Aorta (tissue), 5 donors: ENCODE measurements around the gene GBA2. TPM values are rescaled to one million over a fixed set of nuclear protein-coding genes. Genes with fewer than 3 reads are reported as not detected.

Experiments
- ATAC-seq: fragments of 200-7000 bp; cut with Tn5 transposase; one replicate; pipeline ENCODE4 v1.9.1; 2022; ENCODE audit warnings: moderate library complexity; ENCODE audit not compliant: low FRiP score
- DNase-seq, 2 donors: peaks; one replicate each; pipeline ENCODE4 v3.0.0-alpha.2; 2020
- H3K27ac ChIP-seq, 2 donors: one replicate each; pipeline ENCODE4 v1.5.1; 2013; ENCODE audit warnings: low read length in 2 of 2, mild to moderate bottlenecking in 2 of 2, moderate library complexity in 2 of 2, control low read depth in 1 of 2, inconsistent platforms in 1 of 2, low read depth in 1 of 2
- H3K27me3 ChIP-seq, 2 donors: one replicate each; pipeline ENCODE4 v1.6.1; 2013; ENCODE audit warnings: control low read depth in 1 of 2, low read length in 1 of 2, mild to moderate bottlenecking in 1 of 2, moderate library complexity in 1 of 2; ENCODE audit not compliant: insufficient read depth in 2 of 2, control insufficient read depth in 1 of 2
- H3K36me3 ChIP-seq, 2 donors: one replicate each; pipeline ENCODE4 v1.6.1; 2013; ENCODE audit warnings: control low read depth in 1 of 2, low read length in 1 of 2, mild to moderate bottlenecking in 1 of 2; ENCODE audit not compliant: insufficient read depth in 2 of 2, control insufficient read depth in 1 of 2
- H3K4me1 ChIP-seq, 2 donors: one replicate each; pipeline ENCODE4 v1.6.1; 2013; ENCODE audit warnings: low read length in 2 of 2, control low read depth in 1 of 2, mild to moderate bottlenecking in 1 of 2, moderate library complexity in 1 of 2; ENCODE audit not compliant: insufficient read depth in 2 of 2, control insufficient read depth in 1 of 2
- H3K4me3 ChIP-seq, 2 donors: one replicate each; pipeline ENCODE4 v1.5.1; 2013; ENCODE audit warnings: low read length in 2 of 2, control low read depth in 1 of 2, mild to moderate bottlenecking in 1 of 2
- H3K9me3 ChIP-seq: one replicate; pipeline ENCODE4 v1.6.1; 2013; ENCODE audit warnings: mild to moderate bottlenecking, low read length; ENCODE audit not compliant: control insufficient read depth
- WGBS, 2 donors: extraction: QIAGEN DNeasy Blood & Tissue Kit; methylation state at CpG; one replicate each; pipeline ENCODE4 v1.1.7; 2013; 5-methylcytosine and 5-hydroxymethylcytosine counted together
- intact Hi-C, 2 donors: fragments of 100-400 bp; cut with DNase I; formaldehyde crosslinking; loops; one replicate each; pipeline versions ENCODE4 v1.14.2 to v1.15.0; 2022
- polyA plus RNA-seq, 2 donors: library from polyadenylated mRNA; stranded (reverse); fragments of 200-250 nt; gene quantifications; one replicate each; pipeline ENCODE4 v1.2.3, GENCODE V29; 2013
- total RNA-seq, 2 donors: library from RNA; stranded (reverse); fragmentation: NEBNext Ultra II Directional; extraction: Animal tissue kit (Norgen Biotek cat#: 25700); gene quantifications; one replicate each; pipeline ENCODE4 v1.2.1, GENCODE V29; 2021
- donor health status: healthy with polysubstance abuse.
- donor health status: Bipolar disorder and iron deficiency.
- donor health status: DM: no; HTN: no; CAD: no.
- donor health status: DM: no; HTN: no; CAD: no.
- donor health status: DM: yes; HTN: yes; CAD: no.

Gene GBA2
- total and polyA plus RNA-seq, 4 donors = 18.5 to 122 (median 83.8) TPM

GRCh38 chr9:35790385-35791296 is 41.6 kb upstream of the GBA2 start:
- H3K4me1 ChIP-seq = no peaks in the 10 kb centered on the region
- WGBS, 2 donors = 27% methylated on average over 37 of the region's 37 CpGs
- H3K4me3 ChIP-seq = peak overlapping the region; percentile 11 to 32
- intact Hi-C loops = loop anchor here (1.0 to 10.0 kb wide), 4 partner anchors 37 to 234 kb away; partner anchors contain the start of genes FAM221B (in 1 of the 2) and TMEM8B (in 1 of the 2)
- H3K27ac ChIP-seq = peak overlapping the region; percentile 10 to 15
- no peaks in the 10 kb centered on the region for H3K36me3 ChIP-seq
- ATAC-seq = peak; percentile 92
- H3K27me3 ChIP-seq = no peaks in the 10 kb centered on the region
- DNase-seq = peak; percentile 79 to 82
- H3K9me3 ChIP-seq = no peaks in the 10 kb centered on the region

- Histone ChIP-seq H3K27ac (no peak overlapping the region), H3K36me3 (no peaks in the 10 kb centered on the region), H3K4me1 (no peaks in the 10 kb centered on the region), H3K9me3 (no peaks in the 10 kb centered on the region), H3K4me3 (no peak overlapping the region), H3K27me3 (no peaks in the 10 kb centered on the region)
- no peak for DNase-seq
- no peak for ATAC-seq
- intact Hi-C loops = loop anchor here (1.0 to 10.0 kb wide), 4 partner anchors 37 to 235 kb away; partner anchors contain the start of genes FAM221B (in 1 of the 2) and TMEM8B (in 1 of the 2)
- 26 to 28% methylated on average over 4 of the region's 4 CpGs for WGBS, 2 donors
Measured at GRCh38 chr9:35790025-35790384, 41.0 kb upstream of the GBA2 start.

GRCh38 chr9:35789541-35789940 is 40.5 kb upstream of the GBA2 start:
- H3K27ac ChIP-seq = no peak overlapping the region
- no peak overlapping the region for H3K4me3 ChIP-seq
- no peaks in the 10 kb centered on the region for H3K9me3 ChIP-seq
- no peaks in the 10 kb centered on the region for H3K4me1 ChIP-seq
- DNase-seq (no peak), ATAC-seq (no peak)
- H3K36me3 ChIP-seq = no peaks in the 10 kb centered on the region
- WGBS, 2 donors = 93 to 95% methylated on average over 2 of the region's 2 CpGs
- H3K27me3 ChIP-seq = no peaks in the 10 kb centered on the region
- intact Hi-C loops = no loop called here

GRCh38 chr9:35783418-35783817 is 34.4 kb upstream of the GBA2 start:
- Histone ChIP-seq H3K4me3 (no peak overlapping the region), H3K9me3 (no peaks in the 10 kb centered on the region), H3K4me1 (no peaks in the 10 kb centered on the region), H3K27me3 (no peaks in the 10 kb centered on the region), H3K27ac (no peak overlapping the region), H3K36me3 (no peaks in the 10 kb centered on the region)
- intact Hi-C loops = no loop called here
- ATAC-seq = no peak
- DNase-seq = no peak

GRCh38 chr9:35781066-35781465 is 32.0 kb upstream of the GBA2 start:
- intact Hi-C loops = no loop called here
- no peak for DNase-seq
- Histone ChIP-seq H3K27ac (no peak overlapping the region), H3K4me1 (no peaks in the 10 kb centered on the region), H3K9me3 (no peaks in the 10 kb centered on the region), H3K27me3 (no peaks in the 10 kb centered on the region), H3K36me3 (no peaks in the 10 kb centered on the region), H3K4me3 (no peak overlapping the region)
- no peak for ATAC-seq
- 84% methylated on average over 2 of the region's 2 CpGs; no CpG with 5 or more reads in 1 of the 2 donors for WGBS, 2 donors

- DNase-seq = no peak
- Histone ChIP-seq H3K4me1 (no peaks in the 10 kb centered on the region), H3K9me3 (no peaks in the 10 kb centered on the region), H3K27ac (no peak overlapping the region), H3K4me3 (no peak overlapping the region), H3K27me3 (no peaks in the 10 kb centered on the region), H3K36me3 (no peaks in the 10 kb centered on the region)
- intact Hi-C loops = no loop called here
- WGBS, 2 donors = 87 to 94% methylated on average over 3 of the region's 3 CpGs
- no peak for ATAC-seq
Measured at GRCh38 chr9:35778496-35778895, 29.5 kb upstream of the GBA2 start.

- no peak for ATAC-seq
- DNase-seq = no peak
- no peaks in the 10 kb centered on the region for H3K27me3 ChIP-seq
- no peak overlapping the region for H3K27ac ChIP-seq
- intact Hi-C loops = no loop called here
- no peaks in the 10 kb centered on the region for H3K36me3 ChIP-seq
- H3K4me1 ChIP-seq = no peaks in the 10 kb centered on the region
- H3K4me3 ChIP-seq = no peak overlapping the region
- no peaks in the 10 kb centered on the region for H3K9me3 ChIP-seq
- 81 to 85% methylated on average over 4 of the region's 4 CpGs for WGBS, 2 donors
Measured at GRCh38 chr9:35776018-35776417, 27.0 kb upstream of the GBA2 start.

GRCh38 chr9:35774907-35775635 is 26.0 kb upstream of the GBA2 start:
- DNase-seq (peak in 1 of 2 donors; percentile 54), ATAC-seq (peak; percentile 44)
- intact Hi-C loops = no loop called here
- WGBS, 2 donors = 74 to 75% methylated on average over 7 of the region's 7 CpGs
- H3K27ac ChIP-seq = no peak overlapping the region
- H3K36me3 ChIP-seq = no peaks in the 10 kb centered on the region
- no peaks in the 10 kb centered on the region for H3K27me3 ChIP-seq
- no peak overlapping the region for H3K4me3 ChIP-seq
- H3K9me3 ChIP-seq = no peaks in the 10 kb centered on the region
- H3K4me1 ChIP-seq = peaks cover 0 to 1% of the 10 kb centered on the region in 2 donors
